Upper lobe of left lung (tissue), 6 donors: ENCODE data around the gene THOC5. TPM values are rescaled to one million over a fixed set of nuclear protein-coding genes. Genes with fewer than 3 reads are reported as not detected.

Source experiments
- ATAC-seq, 2 donors: fragments of 200-7000 bp; cut with Tn5 transposase; one replicate each; pipeline ENCODE4 v1.9.1; 2022; ENCODE audit warnings: mild to moderate bottlenecking in 2 of 2, moderate library complexity in 2 of 2; ENCODE audit not compliant: low FRiP score in 2 of 2
- DNase-seq, 2 donors: peaks; one replicate each; pipeline ENCODE4 v3.0.0-alpha.2; 2019 to 2020
- H3K27ac ChIP-seq, 4 donors: fragments of 200-600 bp; sonication (generic); one replicate each; pipeline ENCODE4 v1.5.1; 2016 to 2019
- H3K27me3 ChIP-seq, 4 donors: fragments of 200-600 bp; sonication (generic); one replicate each; pipeline ENCODE4 v1.5.1; 2017 to 2019
- H3K36me3 ChIP-seq, 4 donors: fragments of 200-600 bp; sonication (generic); one replicate each; pipeline ENCODE4 v1.5.1; 2016 to 2019
- H3K4me1 ChIP-seq, 4 donors: fragments of 200-600 bp; sonication (generic); one replicate each; pipeline ENCODE4 v1.5.1; 2018 to 2019
- H3K4me3 ChIP-seq, 4 donors: fragments of 200-600 bp; sonication (generic); one replicate each; pipeline ENCODE4 v1.5.1; 2017 to 2019; ENCODE audit warnings: mild to moderate bottlenecking in 2 of 4, moderate library complexity in 1 of 4
- H3K9me3 ChIP-seq, 4 donors: fragments of 200-600 bp; sonication (generic); one replicate each; pipeline ENCODE4 v1.5.1; 2018 to 2019
- CTCF ChIP-seq, 6 experiments: fragments of 450-650 bp in 4 of 6; fragments of 200-600 bp in 2 of 6; sonication (generic) in 2 of 6; IDR thresholded peaks; one replicate each; pipeline ENCODE4 v1.5.1; 2016 to 2019; ENCODE audit warnings: antibody characterized with exemption in 6 of 6
- EP300 ChIP-seq, 4 donors: sonication (generic); formaldehyde crosslinking; IDR thresholded peaks; one replicate each; pipeline ENCODE4 v1.5.1; 2017; ENCODE audit warnings: antibody characterized with exemption in 4 of 4, control low read depth in 2 of 4
- POLR2A ChIP-seq, 4 donors: fragments of 450-650 bp; IDR thresholded peaks; one replicate each; pipeline ENCODE4 v1.5.1; 2016 to 2017; ENCODE audit warnings: antibody characterized with exemption in 4 of 4, mild to moderate bottlenecking in 2 of 4
- POLR2AphosphoS5 ChIP-seq, 2 donors: sonication (generic); formaldehyde crosslinking; IDR thresholded peaks; one replicate each; pipeline ENCODE4 v1.5.1; 2017; ENCODE audit warnings: antibody characterized with exemption in 2 of 2
- WGBS, 2 donors: methylation state at CpG; one replicate each; pipeline ENCODE4 v1.1.5; 2017 to 2018; 5-methylcytosine and 5-hydroxymethylcytosine counted together
- total RNA-seq, 6 donors: library from RNA; depleted of rRNA in 4 of 6; stranded (reverse); fragments of >200 nt in 4 of 6; gene quantifications; one replicate each; pipeline versions ENCODE4 v1.1.0 to v1.2.1, GENCODE V29; 2016 to 2021
- donor health status: DM: no; HTN: no; CAD: no; lungs with moderate emphysema.
- donor health status: DM: no; HTN: yes; CAD: no; lungs with severe emphysema.

The THOC5 gene
- total RNA-seq, 6 donors from 2014 or later: 30.1 to 126 (median 57.4) TPM

DNA sequence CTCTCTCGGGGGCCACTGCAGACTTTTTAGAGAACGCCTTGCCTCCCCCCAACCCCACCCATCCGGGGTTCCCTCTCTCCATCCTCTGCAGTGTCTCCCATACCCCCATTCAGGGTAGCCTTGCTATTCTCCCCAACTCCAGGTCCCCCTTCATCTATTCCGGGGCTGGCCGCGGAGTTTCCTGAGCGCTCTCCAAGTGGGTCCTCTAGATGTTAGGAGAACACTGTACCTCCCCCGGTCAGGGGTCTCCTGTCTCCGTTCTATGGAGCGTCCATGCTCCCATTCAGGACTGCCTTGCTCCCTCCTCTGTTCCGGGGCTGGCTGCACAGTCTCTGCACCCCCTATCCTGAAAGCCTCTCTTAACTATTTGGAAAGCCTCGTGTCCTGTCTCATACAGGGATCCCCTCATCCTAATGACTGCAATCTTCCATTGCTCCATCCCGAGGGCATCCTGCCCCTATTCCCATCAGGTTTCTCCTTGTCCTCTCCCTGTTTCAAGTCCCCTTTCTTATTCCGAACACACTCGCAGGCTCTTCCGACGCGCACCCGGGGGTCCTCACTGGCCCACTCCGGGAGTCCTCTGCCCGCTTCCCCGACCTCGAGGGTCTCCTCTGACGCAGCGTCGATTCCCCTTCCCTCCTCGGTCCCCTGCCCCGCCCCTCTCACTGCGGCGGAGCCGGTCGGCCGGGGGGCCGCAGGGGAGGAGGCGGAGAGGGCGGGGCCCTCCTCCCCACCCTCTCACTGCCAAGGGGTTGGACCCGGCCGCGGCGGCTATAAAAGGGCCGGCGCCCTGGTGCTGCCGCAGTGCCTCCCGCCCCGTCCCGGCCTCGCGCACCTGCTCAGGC, 73.9 kb downstream of the THOC5 start, which contains the start of gene NEFH:
Gene NEFH, plus strand, starts transcription at position 802 of the 845 bp plus-strand sequence. CDS start 45 bp downstream, outside the sequence.
- Histone ChIP-seq H3K27me3 (peaks cover 4 to 35% (median 25%) of the 10 kb centered on the region in 4 donors), H3K4me3 (peak within 1 kb of the TSS in 3 of 4 donors; percentile 11 to 39 (median 30)), H3K4me1 (peaks cover 11 to 22% (median 16%) of the 10 kb centered on the region in 4 donors), H3K9me3 (no peaks in the 10 kb centered on the region), H3K36me3 (no peaks in the 10 kb centered on the region), H3K27ac (no peak within 1 kb of the TSS)
- ATAC-seq: peak in 1 of 2 donors; percentile 24
- DNase-seq: no peak
- no peak for TF ChIP-seq POLR2AphosphoS5 (IDR thresholded peaks at IDR 0.05)
- no peak for TF ChIP-seq CTCF (IDR thresholded peaks at IDR 0.05)
- no peak for TF ChIP-seq EP300 (IDR thresholded peaks at IDR 0.05)
- 9 to 18% methylated on average over 22 to 29 of the region's 48 CpGs for WGBS, 2 donors

DNA sequence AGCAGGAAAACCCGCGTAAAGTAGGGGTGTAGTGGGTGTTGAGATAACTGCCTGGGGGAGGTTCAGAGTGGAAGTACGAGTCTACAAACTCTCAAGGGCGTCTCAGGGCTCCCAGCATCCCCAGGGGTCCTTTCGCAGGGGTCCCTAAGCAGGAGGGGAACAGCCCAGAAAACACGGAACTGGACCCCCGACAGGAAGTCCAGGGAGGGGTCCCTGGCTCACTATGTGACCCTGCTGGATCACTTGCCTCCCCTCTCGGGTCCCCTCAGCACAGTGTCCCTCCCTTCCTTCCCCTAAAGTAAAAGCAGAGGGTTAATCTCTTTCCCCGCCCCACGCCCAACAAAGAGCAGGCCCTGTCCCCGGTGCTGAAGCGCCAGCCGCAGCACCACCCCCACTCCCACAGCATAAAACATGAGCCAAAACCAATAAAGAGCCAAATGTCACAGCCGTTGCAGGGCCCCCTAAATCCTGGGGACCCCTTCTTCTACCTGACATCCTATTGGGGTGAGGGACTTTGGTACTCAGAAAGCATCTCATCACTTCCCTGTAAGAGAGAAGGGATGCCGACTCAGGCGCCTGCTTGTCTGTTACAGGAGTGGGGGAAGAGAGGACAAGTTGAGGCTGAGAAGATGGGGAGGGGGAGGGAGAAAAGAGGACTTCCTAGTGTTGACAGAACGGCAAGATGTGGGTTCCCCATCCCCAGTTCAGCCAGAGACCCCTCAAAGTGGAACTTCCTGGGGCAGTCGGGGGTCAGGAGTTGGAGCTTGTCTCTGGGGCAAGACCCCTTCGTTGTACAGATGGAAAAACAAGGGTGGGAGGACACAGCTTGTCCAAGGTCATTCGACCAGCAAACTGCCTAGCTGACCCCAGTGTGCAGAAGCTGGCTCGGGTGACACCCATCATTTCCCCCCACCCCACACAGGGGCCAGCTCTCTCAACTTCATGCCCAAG, 75.0 kb downstream of the THOC5 start:
- Histone ChIP-seq H3K4me3 (no peak overlapping the region), H3K27ac (no peak overlapping the region), H3K9me3 (no peaks in the 10 kb centered on the region), H3K4me1 (peaks cover 11 to 22% (median 16%) of the 10 kb centered on the region in 4 donors), H3K27me3 (peaks cover 4 to 35% (median 25%) of the 10 kb centered on the region in 4 donors), H3K36me3 (no peaks in the 10 kb centered on the region)
- peak in 1 of 2 donors; percentile 11 for ATAC-seq
- no peak for DNase-seq
- 11% methylated on average over 21 of the region's 21 CpGs for WGBS, 2 donors
- no peak for TF ChIP-seq CTCF (IDR thresholded peaks at IDR 0.05)
- no peak for TF ChIP-seq EP300 (IDR thresholded peaks at IDR 0.05)
- no peak for TF ChIP-seq POLR2AphosphoS5 (IDR thresholded peaks at IDR 0.05)
- no peak for TF ChIP-seq POLR2A (IDR thresholded peaks at IDR 0.05)

DNA sequence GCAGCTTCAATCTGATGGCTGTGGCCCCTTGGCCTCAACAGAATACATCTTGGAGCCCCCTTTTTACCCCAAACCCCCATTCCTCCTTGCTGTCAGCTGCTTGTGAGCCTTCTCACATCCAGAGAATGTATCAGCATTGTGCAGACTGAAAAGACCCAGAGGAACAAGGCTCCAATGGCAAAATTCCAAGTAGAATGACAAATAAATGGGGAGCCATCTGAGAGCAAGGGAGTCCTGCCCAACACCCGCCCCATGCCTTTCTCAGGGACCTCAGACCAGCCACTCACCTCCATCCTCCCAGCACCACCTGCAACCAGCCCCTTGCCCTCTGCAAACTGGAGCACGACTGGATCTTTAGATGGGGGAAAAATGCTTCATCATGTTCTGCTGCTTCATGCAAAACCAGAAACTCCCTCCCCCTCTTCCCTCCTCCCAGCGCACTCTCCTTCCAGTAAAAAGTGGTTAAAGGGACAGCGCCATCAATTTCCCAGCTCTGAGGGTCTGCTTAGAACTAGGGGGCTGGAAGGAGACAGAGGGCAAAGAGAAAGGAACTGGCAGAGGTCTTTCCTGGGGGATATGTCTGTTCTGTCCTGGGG, 75.7 kb downstream of the THOC5 start:
- 14 to 22% methylated on average over 4 of the region's 4 CpGs for WGBS, 2 donors

More for the DNA sequence above, 75.7 kb downstream of the THOC5 start:
- ATAC-seq (no peak), DNase-seq (no peak)
- H3K36me3 ChIP-seq: no peaks in the 10 kb centered on the region
- peaks cover 4 to 35% (median 25%) of the 10 kb centered on the region in 4 donors for H3K27me3 ChIP-seq
- H3K27ac ChIP-seq: no peak overlapping the region
- peaks cover 11 to 22% (median 16%) of the 10 kb centered on the region in 4 donors for H3K4me1 ChIP-seq
- no peak for TF ChIP-seq EP300 (IDR thresholded peaks at IDR 0.05)
- TF ChIP-seq CTCF (IDR thresholded peaks at IDR 0.05): no peak
- no peak for TF ChIP-seq POLR2AphosphoS5 (IDR thresholded peaks at IDR 0.05)
- TF ChIP-seq POLR2A (IDR thresholded peaks at IDR 0.05): no peak
- no peak overlapping the region for H3K4me3 ChIP-seq
- no peaks in the 10 kb centered on the region for H3K9me3 ChIP-seq
